Measurements from ENCODE around the gene LAPTM4A. TPM values are rescaled to one million over a fixed set of nuclear protein-coding genes. Genes with fewer than 3 reads are reported as not detected.

Gene LAPTM4A
- total RNA-seq, 3 donors from 2014 or later = 199 to 349 (median 264) TPM

DNA sequence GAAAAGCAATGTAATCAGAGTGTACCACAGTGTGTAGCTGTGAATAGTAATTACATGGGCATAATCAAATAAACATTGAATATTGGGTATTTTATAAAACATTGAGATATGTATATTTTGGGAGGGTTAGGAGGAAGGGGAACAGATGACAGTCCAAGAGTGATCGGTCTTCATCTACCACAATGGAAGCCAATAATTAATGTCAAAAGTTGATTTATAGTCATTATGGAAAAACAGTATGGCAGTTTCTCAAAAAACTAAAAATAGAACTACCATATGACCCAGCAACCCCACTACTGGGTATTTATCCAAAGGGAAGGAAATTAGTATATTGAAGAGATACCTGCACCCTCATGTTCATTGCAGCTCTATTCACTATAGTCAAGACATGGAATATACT lies 5.8 kb upstream of the LAPTM4A start:
- TF ChIP-seq POLR2AphosphoS5 (IDR thresholded peaks at IDR 0.05) = no peak
- no peak for TF ChIP-seq POLR2A (IDR thresholded peaks at IDR 0.05)
- TF ChIP-seq, protein P1, sequence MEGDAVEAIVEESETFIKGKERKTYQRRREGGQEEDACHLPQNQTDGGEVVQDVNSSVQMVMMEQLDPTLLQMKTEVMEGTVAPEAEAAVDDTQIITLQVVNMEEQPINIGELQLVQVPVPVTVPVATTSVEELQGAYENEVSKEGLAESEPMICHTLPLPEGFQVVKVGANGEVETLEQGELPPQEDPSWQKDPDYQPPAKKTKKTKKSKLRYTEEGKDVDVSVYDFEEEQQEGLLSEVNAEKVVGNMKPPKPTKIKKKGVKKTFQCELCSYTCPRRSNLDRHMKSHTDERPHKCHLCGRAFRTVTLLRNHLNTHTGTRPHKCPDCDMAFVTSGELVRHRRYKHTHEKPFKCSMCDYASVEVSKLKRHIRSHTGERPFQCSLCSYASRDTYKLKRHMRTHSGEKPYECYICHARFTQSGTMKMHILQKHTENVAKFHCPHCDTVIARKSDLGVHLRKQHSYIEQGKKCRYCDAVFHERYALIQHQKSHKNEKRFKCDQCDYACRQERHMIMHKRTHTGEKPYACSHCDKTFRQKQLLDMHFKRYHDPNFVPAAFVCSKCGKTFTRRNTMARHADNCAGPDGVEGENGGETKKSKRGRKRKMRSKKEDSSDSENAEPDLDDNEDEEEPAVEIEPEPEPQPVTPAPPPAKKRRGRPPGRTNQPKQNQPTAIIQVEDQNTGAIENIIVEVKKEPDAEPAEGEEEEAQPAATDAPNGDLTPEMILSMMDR (IDR thresholded peaks at IDR 0.05) = no peak
- Histone ChIP-seq H3K27me3 (no peaks in the 10 kb centered on the region), H3K4me1 (no peaks in the 10 kb centered on the region), H3K9me3 (no peaks in the 10 kb centered on the region), H3K4me3 (no peak overlapping the region), H3K27ac (no peak overlapping the region), H3K36me3 (no peaks in the 10 kb centered on the region)
- intact Hi-C loops (cut with DNase I; ENCODE audit: low total_unique reads) = no loop called here
- DNase-seq (ENCODE audit: low spot score in 2 of 2) = no peak

DNA sequence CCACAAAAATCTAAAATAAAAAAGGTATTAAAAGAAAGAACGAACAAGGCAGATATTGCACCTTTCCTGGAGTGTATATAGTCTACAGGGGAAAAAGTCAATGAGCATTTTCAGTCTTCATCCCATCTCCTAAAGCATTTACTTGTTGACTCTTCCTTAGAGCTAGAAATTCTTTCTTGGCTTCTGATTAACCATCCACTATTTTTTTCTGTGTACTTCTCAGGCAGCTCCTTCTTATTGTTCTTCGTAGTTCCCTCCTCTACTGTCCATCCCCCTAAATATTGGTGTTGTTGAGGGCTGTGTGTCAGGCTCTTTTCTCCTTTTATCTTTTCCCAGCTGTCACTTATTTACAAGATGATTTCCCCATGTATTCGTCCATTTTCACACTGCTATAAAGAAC lies 3.5 kb upstream of the LAPTM4A start:
- no peak for DNase-seq (ENCODE audit: low spot score in 2 of 2)
- no peak overlapping the region for H3K4me3 ChIP-seq
- intact Hi-C loops (cut with DNase I; ENCODE audit: low total_unique reads) = no loop called here
- no peak overlapping the region for H3K27ac ChIP-seq
- no peaks in the 10 kb centered on the region for H3K36me3 ChIP-seq
- no peaks in the 10 kb centered on the region for H3K27me3 ChIP-seq
- TF ChIP-seq POLR2A (IDR thresholded peaks at IDR 0.05) = no peak
- no peak for TF ChIP-seq POLR2AphosphoS5 (IDR thresholded peaks at IDR 0.05)
- TF ChIP-seq, protein P1 (IDR thresholded peaks at IDR 0.05) = no peak
- no peaks in the 10 kb centered on the region for H3K9me3 ChIP-seq
- H3K4me1 ChIP-seq = no peaks in the 10 kb centered on the region

DNA sequence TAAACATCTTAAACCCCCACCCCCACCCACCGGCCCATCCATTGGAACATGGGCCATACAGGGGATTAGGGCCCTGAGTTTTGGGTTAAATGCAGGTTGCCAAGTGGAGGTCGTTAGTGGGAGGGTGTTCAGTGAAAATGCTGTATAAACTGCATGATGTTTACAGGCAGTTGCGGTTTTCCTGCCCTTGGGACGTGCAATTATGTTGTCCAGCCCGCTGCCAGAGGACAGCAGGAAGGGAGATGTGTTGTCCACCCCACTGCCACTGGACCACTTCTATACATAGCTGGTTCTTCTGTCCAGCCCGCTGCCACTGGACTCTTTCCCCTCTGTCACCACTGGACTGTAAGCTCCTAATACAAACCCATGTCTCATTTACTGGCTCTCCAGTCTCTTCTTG lies 2.7 kb upstream of the LAPTM4A start:
- Histone ChIP-seq H3K27me3 (no peaks in the 10 kb centered on the region), H3K27ac (no peak overlapping the region), H3K36me3 (no peaks in the 10 kb centered on the region), H3K4me1 (no peaks in the 10 kb centered on the region), H3K9me3 (no peaks in the 10 kb centered on the region), H3K4me3 (no peak overlapping the region)
- DNase-seq (ENCODE audit: low spot score in 2 of 2) = no peak
- intact Hi-C loops (cut with DNase I; ENCODE audit: low total_unique reads) = no loop called here
- TF ChIP-seq POLR2AphosphoS5 (IDR thresholded peaks at IDR 0.05) = no peak
- TF ChIP-seq, protein P1 (IDR thresholded peaks at IDR 0.05) = no peak
- TF ChIP-seq POLR2A (IDR thresholded peaks at IDR 0.05) = no peak

DNA sequence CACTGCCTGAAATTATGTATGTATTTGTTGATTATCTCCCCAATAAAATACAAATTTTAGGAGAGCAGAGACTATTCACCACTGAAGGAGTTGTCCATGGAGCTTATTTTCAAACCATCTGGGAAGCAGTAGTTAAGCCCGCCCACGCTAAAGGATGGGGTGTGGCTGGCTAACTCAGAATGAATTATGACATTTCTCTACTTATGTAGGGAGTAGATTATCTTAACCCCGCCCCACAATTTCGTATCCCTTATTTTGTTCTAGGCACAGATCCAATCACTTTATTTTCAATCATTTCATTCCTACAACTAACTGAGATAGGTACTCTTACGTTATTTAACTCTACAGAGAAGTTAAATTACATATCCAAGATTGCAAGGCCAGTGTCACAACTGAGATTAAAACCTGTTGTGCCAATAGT lies 1.4 kb upstream of the LAPTM4A start:
- intact Hi-C loops (cut with DNase I; ENCODE audit: low total_unique reads) = no loop called here
- TF ChIP-seq POLR2AphosphoS5 (IDR thresholded peaks at IDR 0.05) (no peak), POLR2A (IDR thresholded peaks at IDR 0.05) (no peak)
- TF ChIP-seq, protein P1 (IDR thresholded peaks at IDR 0.05) = no peak
- peaks cover 0 to 5% of the 10 kb centered on the region in 2 donors for H3K4me1 ChIP-seq
- H3K27me3 ChIP-seq = no peaks in the 10 kb centered on the region
- peak overlapping the region; percentile 66 to 95 (median 75) for H3K4me3 ChIP-seq
- H3K27ac ChIP-seq = peak overlapping the region; percentile 99 to 100
- no peaks in the 10 kb centered on the region for H3K9me3 ChIP-seq
- DNase-seq (ENCODE audit: low spot score in 2 of 2) = peak in 1 of 2 donors; percentile 53
- no peaks in the 10 kb centered on the region for H3K36me3 ChIP-seq

DNA sequence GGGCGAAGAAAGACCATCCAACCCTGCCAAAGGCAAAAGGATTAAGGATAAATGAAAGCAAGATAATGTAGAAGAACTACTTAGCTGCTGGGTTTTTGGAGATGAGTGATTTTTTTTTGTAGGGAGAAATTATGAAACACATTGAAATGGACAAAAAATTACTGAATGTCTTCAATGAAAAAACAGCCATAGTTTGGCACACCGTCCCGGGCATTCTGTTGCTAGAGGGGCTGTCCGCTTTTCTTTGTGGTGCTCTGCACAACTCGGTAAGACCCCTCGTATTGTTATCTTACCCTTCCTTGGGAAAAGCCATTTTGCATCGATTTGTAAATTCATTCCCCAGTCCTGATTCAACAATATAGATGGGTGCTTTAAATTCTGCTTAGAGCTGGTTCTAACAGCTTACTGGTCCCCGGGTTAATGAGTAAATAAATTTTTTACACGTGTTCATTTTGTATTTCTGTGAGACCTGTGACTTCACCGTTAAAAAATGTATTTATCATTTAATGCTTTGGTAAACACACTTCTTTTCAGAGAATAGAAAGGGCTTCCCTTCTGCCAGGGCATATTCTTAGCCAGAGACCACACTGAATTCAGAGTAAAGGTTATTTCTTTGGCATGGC lies 912 bp upstream of the LAPTM4A start:
- H3K4me1 ChIP-seq = peaks cover 0 to 5% of the 10 kb centered on the region in 2 donors
- DNase-seq (ENCODE audit: low spot score in 2 of 2) = no peak
- H3K27ac ChIP-seq = peak overlapping the region; percentile 99 to 100
- peak overlapping the region; percentile 66 to 95 (median 75) for H3K4me3 ChIP-seq
- no peaks in the 10 kb centered on the region for H3K36me3 ChIP-seq
- TF ChIP-seq POLR2AphosphoS5 (IDR thresholded peaks at IDR 0.05) = no peak
- TF ChIP-seq, protein P1 (IDR thresholded peaks at IDR 0.05) = no peak
- no peak for TF ChIP-seq POLR2A (IDR thresholded peaks at IDR 0.05)
- intact Hi-C loops (cut with DNase I; ENCODE audit: low total_unique reads) = no loop called here
- no peaks in the 10 kb centered on the region for H3K27me3 ChIP-seq
- no peaks in the 10 kb centered on the region for H3K9me3 ChIP-seq

Measured in breast epithelium (tissue), 4 donors.